Measurements from ENCODE around the gene TFEB. TPM values are rescaled to one million over a fixed set of nuclear protein-coding genes. Genes with fewer than 3 reads are reported as not detected.

The TFEB gene
- total and polyA plus RNA-seq, 10 of the 15 experiments (the other 5 are each of a cell fraction or from before 2014, with no cell fraction given): 0.84 to 108 (median 60.8) TPM

DNA sequence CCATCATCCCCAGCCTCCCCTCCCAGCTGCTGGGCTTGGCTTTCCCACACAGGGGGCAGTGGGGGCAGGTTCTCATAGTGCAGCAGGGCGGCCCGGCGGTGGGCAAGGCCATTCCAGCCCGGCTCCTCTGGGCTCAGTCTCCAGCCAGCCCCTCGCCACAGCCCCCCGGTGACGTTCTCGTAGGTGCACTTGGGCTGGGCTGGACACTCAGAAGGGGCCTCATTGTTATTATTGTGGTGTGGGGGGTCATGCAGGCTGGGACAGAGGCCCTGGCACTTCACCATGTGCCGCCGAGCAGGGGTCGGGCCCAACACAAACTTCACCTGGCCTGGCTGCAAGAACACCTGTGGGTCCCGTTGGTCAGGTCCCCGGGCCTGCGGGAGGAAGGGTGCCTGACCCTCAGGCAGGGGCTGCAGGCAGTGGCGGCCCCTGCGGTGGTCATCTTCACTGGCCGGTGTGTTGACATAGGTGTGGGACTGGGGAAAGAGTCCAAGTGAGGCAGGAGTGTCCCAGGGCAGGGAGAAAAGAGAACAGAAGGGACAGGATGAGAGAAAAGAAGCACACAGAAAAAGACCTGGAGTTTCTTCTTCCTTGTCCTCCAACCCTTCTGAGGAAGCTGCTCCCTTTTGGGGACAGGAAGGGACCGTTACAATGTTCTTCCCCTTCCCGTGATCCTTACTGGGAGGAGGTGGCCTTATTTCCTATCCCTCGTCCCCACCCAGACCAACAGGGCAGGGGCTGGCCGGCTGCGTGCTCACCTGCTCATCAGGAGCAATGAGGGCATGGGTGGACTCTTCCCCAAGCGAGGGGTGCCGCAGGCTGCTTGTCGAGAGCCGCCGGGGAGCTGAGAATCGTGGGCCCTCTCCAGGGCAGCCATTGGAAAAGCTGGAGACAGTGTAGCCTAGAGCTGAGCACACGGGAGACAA lies 35.9 kb upstream of the TFEB start:
- ATAC-seq: no peak
- H2AFZ ChIP-seq (ENCODE audit: control insufficient read depth, low read depth, low read length): no peak overlapping the region
- no peaks in the 10 kb centered on the region for H3K27me3 ChIP-seq (replicated peaks in 1 of 2; ENCODE audit: control insufficient read depth in 2 of 2, insufficient read depth in 2 of 2, low read length in 1 of 2)
- no peak overlapping the region for H3K4me2 ChIP-seq (ENCODE audit: control insufficient read depth, insufficient read depth)
- H3K36me3 ChIP-seq (ENCODE audit: control insufficient read depth in 2 of 2, insufficient read depth in 2 of 2, low read length in 1 of 2): peaks cover 1 to 8% of the 10 kb centered on the region in 2 experiments; a peak in 2 of 4 replicates
- intact Hi-C loops (cut with micrococcal nuclease; ENCODE audit: unreplicated experiment): no loop called here
- no TSS peak for BruUV-seq (replicated peaks)
- WGBS (ENCODE audit: insufficient coverage, insufficient replicate concordance, low lambda C conversion rate, missing lambda C conversion rate): 81% methylated on average over 28 of the region's 29 CpGs
- no peak for FAIRE-seq
- H3K4me1 ChIP-seq (ENCODE audit: control insufficient read depth, insufficient read depth, low read length): peaks cover 9% of the 10 kb centered on the region
- no peak overlapping the region for H3K27ac ChIP-seq (ENCODE audit: control insufficient read depth, insufficient read depth)
- H3K4me3 ChIP-seq: no peak overlapping the region
- no peaks in the 10 kb centered on the region for H4K20me1 ChIP-seq (ENCODE audit: control insufficient read depth, insufficient read depth)
- RAD21 ChIA-PET (ENCODE audit: unreplicated experiment): no interaction called here
- SMC1A ChIA-PET (ENCODE audit: uncharacterized antibody, unreplicated experiment): no interaction called here
- POLR2A ChIA-PET: no interaction called here
- H3K9ac ChIP-seq (ENCODE audit: control insufficient read depth, insufficient read depth, low read length): no peak overlapping the region
- no peaks in the 10 kb centered on the region for H3K79me2 ChIP-seq (ENCODE audit: control insufficient read depth, insufficient read depth, low read length)
- CTCF ChIA-PET: interaction anchor here (1.1 to 1.2 kb wide), 3 partner anchors 15 to 88 kb away, joined by 3 to 4 read pairs (median 3); no protein-coding TSS in a partner anchor
- no peak for DNase-seq (ENCODE audit: low read depth, low spot score)
- in situ Hi-C loops (cut with MboI): no loop called here
- no peaks in the 10 kb centered on the region for H3K9me3 ChIP-seq (replicated peaks; ENCODE audit: control insufficient read depth, insufficient read depth, low read length)
- no peak for TF ChIP-seq ZNF384 (IDR thresholded peaks at IDR 0.05; ENCODE audit: borderline replicate concordance, low read depth, low read length)
- TF ChIP-seq NRF1 (conservative IDR thresholded peaks at IDR 0.05; ENCODE audit: low read depth, low read length): no peak
- TF ChIP-seq CTCF (IDR thresholded peaks at IDR 0.05 in 2 of 3, conservative IDR thresholded peaks at IDR 0.05 in 1 of 3; ENCODE audit: control insufficient read depth in 2 of 3, extremely low read depth in 1 of 3, insufficient read depth in 1 of 3, low read depth in 3 of 3, low read length in 3 of 3): no peak
- no peak for TF ChIP-seq ZNF24 (IDR thresholded peaks at IDR 0.05)
- TF ChIP-seq RUNX3 (IDR thresholded peaks at IDR 0.05; ENCODE audit: low read length): no peak
- TF ChIP-seq NR2C2 (IDR thresholded peaks at IDR 0.05; ENCODE audit: borderline replicate concordance, control insufficient read depth, insufficient read length, low read depth): no peak
- TF ChIP-seq ATF3 (IDR thresholded peaks at IDR 0.05; ENCODE audit: borderline replicate concordance, extremely low read depth, low read depth, low read length): no peak
- TF ChIP-seq, protein P1, sequence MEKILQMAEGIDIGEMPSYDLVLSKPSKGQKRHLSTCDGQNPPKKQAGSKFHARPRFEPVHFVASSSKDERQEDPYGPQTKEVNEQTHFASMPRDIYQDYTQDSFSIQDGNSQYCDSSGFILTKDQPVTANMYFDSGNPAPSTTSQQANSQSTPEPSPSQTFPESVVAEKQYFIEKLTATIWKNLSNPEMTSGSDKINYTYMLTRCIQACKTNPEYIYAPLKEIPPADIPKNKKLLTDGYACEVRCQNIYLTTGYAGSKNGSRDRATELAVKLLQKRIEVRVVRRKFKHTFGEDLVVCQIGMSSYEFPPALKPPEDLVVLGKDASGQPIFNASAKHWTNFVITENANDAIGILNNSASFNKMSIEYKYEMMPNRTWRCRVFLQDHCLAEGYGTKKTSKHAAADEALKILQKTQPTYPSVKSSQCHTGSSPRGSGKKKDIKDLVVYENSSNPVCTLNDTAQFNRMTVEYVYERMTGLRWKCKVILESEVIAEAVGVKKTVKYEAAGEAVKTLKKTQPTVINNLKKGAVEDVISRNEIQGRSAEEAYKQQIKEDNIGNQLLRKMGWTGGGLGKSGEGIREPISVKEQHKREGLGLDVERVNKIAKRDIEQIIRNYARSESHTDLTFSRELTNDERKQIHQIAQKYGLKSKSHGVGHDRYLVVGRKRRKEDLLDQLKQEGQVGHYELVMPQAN (conservative IDR thresholded peaks at IDR 0.05): no peak
- no peak for TF ChIP-seq PAX5 (IDR thresholded peaks at IDR 0.05; ENCODE audit: borderline replicate concordance, low read depth, low read length)
- TF ChIP-seq, protein P2, sequence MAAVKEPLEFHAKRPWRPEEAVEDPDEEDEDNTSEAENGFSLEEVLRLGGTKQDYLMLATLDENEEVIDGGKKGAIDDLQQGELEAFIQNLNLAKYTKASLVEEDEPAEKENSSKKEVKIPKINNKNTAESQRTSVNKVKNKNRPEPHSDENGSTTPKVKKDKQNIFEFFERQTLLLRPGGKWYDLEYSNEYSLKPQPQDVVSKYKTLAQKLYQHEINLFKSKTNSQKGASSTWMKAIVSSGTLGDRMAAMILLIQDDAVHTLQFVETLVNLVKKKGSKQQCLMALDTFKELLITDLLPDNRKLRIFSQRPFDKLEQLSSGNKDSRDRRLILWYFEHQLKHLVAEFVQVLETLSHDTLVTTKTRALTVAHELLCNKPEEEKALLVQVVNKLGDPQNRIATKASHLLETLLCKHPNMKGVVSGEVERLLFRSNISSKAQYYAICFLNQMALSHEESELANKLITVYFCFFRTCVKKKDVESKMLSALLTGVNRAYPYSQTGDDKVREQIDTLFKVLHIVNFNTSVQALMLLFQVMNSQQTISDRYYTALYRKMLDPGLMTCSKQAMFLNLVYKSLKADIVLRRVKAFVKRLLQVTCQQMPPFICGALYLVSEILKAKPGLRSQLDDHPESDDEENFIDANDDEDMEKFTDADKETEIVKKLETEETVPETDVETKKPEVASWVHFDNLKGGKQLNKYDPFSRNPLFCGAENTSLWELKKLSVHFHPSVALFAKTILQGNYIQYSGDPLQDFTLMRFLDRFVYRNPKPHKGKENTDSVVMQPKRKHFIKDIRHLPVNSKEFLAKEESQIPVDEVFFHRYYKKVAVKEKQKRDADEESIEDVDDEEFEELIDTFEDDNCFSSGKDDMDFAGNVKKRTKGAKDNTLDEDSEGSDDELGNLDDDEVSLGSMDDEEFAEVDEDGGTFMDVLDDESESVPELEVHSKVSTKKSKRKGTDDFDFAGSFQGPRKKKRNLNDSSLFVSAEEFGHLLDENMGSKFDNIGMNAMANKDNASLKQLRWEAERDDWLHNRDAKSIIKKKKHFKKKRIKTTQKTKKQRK (IDR thresholded peaks at IDR 0.05; ENCODE audit: low read depth, low read length): no peak
- TF ChIP-seq NR2C1 (IDR thresholded peaks at IDR 0.05): no peak
- TF ChIP-seq ELK1 (IDR thresholded peaks at IDR 0.05; ENCODE audit: low read depth, low read length): no peak

All from GM12878 (cell line).